HCT116 (cell line): ENCODE data around the gene NUTM2F. TPM values are rescaled to one million over a fixed set of nuclear protein-coding genes. Genes with fewer than 3 reads are reported as not detected.

Experiments
- ATAC-seq: fragments of 200-7000 bp; cut with Tn5 transposase; 2 replicates; pipeline ENCODE4 v1.9.1; 2020; ENCODE audit warnings: mild to moderate bottlenecking, moderate library complexity
- BruUV-seq: library from RNA; stranded (reverse); fragments of 400-500 nt; replicated peaks from 2 replicates; lab custom pipeline; 2021; lab: Mats Ljungman, UMichigan
- CTCF ChIA-PET: fragments of 300-600 bp; sonication (Branson Sonifier 250); formaldehyde crosslinking; loops from one replicate; lab custom pipeline; 2021; ENCODE audit warnings: antibody characterized with exemption; lab: Charles Lee
- POLR2A ChIA-PET: fragments of 300-600, 350-600 bp; sonication (Branson Sonifier 250); formaldehyde crosslinking; loops from one replicate; lab custom pipeline; 2021; ENCODE audit warnings: antibody characterized with exemption; lab: Charles Lee
- RAD21 ChIA-PET, 2 experiments: fragments of 300-600 bp; sonication (Branson Sonifier 250); formaldehyde crosslinking; loops; one replicate each; lab custom pipeline; 2023; ENCODE audit warnings: low total read pairs in 2 of 2; ENCODE audit not compliant: uncharacterized antibody in 2 of 2, unreplicated experiment in 2 of 2, low non-redundant PET in 1 of 2; lab: Charles Lee
- DNase-seq: peaks from one replicate; pipeline ENCODE4 v3.0.0-alpha.2; 2010; ENCODE audit warnings: low read depth, low spot score
- H2AFZ ChIP-seq: fragments of 200-600 bp; shearing (Covaris generic), sonication (generic); 2 replicates; pipeline ENCODE4 v1.6.1; 2017; ENCODE audit warnings: low read depth, mixed run types, mixed read lengths, antibody characterized with exemption, low read length; ENCODE audit not compliant: poor library complexity, severe bottlenecking
- H3K27ac ChIP-seq: 2 replicates; pipeline ENCODE4 v1.5.1; 2012; ENCODE audit warnings: low read depth, low read length
- H3K27me3 ChIP-seq: fragments of 200-600 bp; sonication (generic); 2 replicates; pipeline ENCODE4 v1.6.1; 2016; ENCODE audit warnings: mixed run types, low read length, mixed read lengths; ENCODE audit not compliant: insufficient read depth
- H3K36me3 ChIP-seq, 2 experiments: fragments of 200-500 bp in 1 of 2; fragments of 200-600 bp in 1 of 2; sonication (Bioruptor generic) in 1 of 2; sonication (generic) in 1 of 2; 2 replicates each; pipeline versions ENCODE4 v1.5.1 to v1.6.1; 2014 to 2016; ENCODE audit warnings: low read length in 2 of 2, inconsistent platforms in 1 of 2, mixed read lengths in 1 of 2, mixed run types in 1 of 2; ENCODE audit not compliant: insufficient read depth in 2 of 2, control insufficient read depth in 1 of 2
- H3K4me1 ChIP-seq, 2 experiments: fragments of 200-600 bp in 1 of 2; sonication (generic) in 1 of 2; 2 replicates each; pipeline versions ENCODE4 v1.5.1 to v1.6.1; 2012 to 2017; ENCODE audit warnings: low read length in 2 of 2, inconsistent platforms in 1 of 2, mild to moderate bottlenecking in 1 of 2, mixed read lengths in 1 of 2, mixed run types in 1 of 2, moderate library complexity in 1 of 2; ENCODE audit not compliant: insufficient read depth in 2 of 2, control insufficient read depth in 1 of 2
- H3K4me2 ChIP-seq: fragments of 200-600 bp; sonication (generic); 2 replicates; pipeline ENCODE4 v1.6.1; 2017; ENCODE audit warnings: mixed run types, low read length, mixed read lengths
- H3K4me3 ChIP-seq, 2 experiments: fragments of 200-600 bp in 1 of 2; sonication (generic) in 1 of 2; replicated peaks in 1 of 2; 2 replicates each; pipeline ENCODE4 v1.5.1; 2011 to 2016; ENCODE audit warnings: low read length in 2 of 2, control low read depth in 1 of 2, low read depth in 1 of 2, mild to moderate bottlenecking in 1 of 2, mixed read lengths in 1 of 2, mixed run types in 1 of 2
- H3K79me2 ChIP-seq: fragments of 200-600 bp; sonication (generic); 2 replicates; pipeline ENCODE4 v1.6.1; 2017; ENCODE audit warnings: mild to moderate bottlenecking, mixed run types, low read length, moderate library complexity, mixed read lengths; ENCODE audit not compliant: insufficient read depth
- H3K9ac ChIP-seq: fragments of 200-600 bp; sonication (generic); 2 replicates; pipeline ENCODE4 v1.6.1; 2016; ENCODE audit warnings: low read length, mixed read lengths
- H3K9me2 ChIP-seq: fragments of 200-600 bp; sonication (generic), shearing (Covaris generic); 2 replicates; pipeline ENCODE4 v1.6.1; 2017; ENCODE audit warnings: mixed run types, mild to moderate bottlenecking, moderate library complexity; ENCODE audit not compliant: insufficient read depth
- H3K9me3 ChIP-seq, 2 experiments: fragments of 200-500 bp in 1 of 2; fragments of 200-600 bp in 1 of 2; sonication (Bioruptor generic) in 1 of 2; sonication (generic) in 1 of 2; 2 replicates each; pipeline ENCODE4 v1.6.1; 2014 to 2017; ENCODE audit warnings: low read length in 2 of 2, mixed read lengths in 2 of 2, inconsistent platforms in 1 of 2, low read depth in 1 of 2, mild to moderate bottlenecking in 1 of 2, mixed run types in 1 of 2, moderate library complexity in 1 of 2; ENCODE audit not compliant: control insufficient read depth in 1 of 2, insufficient read depth in 1 of 2
- H4K20me1 ChIP-seq: fragments of 200-600 bp; sonication (generic), shearing (Covaris generic); 2 replicates; pipeline ENCODE4 v1.6.1; 2017; ENCODE audit warnings: mixed run types, mild to moderate bottlenecking, moderate library complexity; ENCODE audit not compliant: insufficient read depth
- ELF1 ChIP-seq: IDR thresholded peaks from 2 replicates; pipeline ENCODE4 v1.6.1; 2012; ENCODE audit warnings: low read depth, borderline replicate concordance
- FOSL1 ChIP-seq: IDR thresholded peaks from 2 replicates; pipeline ENCODE4 v1.6.1; 2012; ENCODE audit warnings: low read depth
- POLR2AphosphoS5 ChIP-seq: IDR thresholded peaks from 2 replicates; pipeline ENCODE4 v1.6.1; 2011; ENCODE audit warnings: mild to moderate bottlenecking, low read depth, low read length, moderate library complexity
- SIN3A ChIP-seq: IDR thresholded peaks from 2 replicates; pipeline ENCODE4 v1.6.1; 2012; ENCODE audit warnings: low read depth
- ZNF274 ChIP-seq: fragments of 200-500 bp; sonication (Bioruptor generic); IDR thresholded peaks from 2 replicates; pipeline ENCODE4 v1.6.1; 2014; ENCODE audit warnings: mild to moderate bottlenecking, low read depth, low read length, inconsistent platforms
- intact Hi-C: fragments of 100-400 bp; cut with micrococcal nuclease; formaldehyde crosslinking; loops from 2 replicates; pipeline ENCODE4 v1.10.0; 2022
- total RNA-seq: library from RNA; stranded (reverse); gene quantifications from one replicate; pipeline ENCODE4 v1.2.1, GENCODE V29; 2021; ENCODE audit not compliant: unreplicated experiment
- TF ChIP-seq, protein P1 (sequence below): IDR thresholded peaks from 2 replicates; pipeline ENCODE4 v1.6.1; 2011; ENCODE audit warnings: mild to moderate bottlenecking, low read length, moderate library complexity; ENCODE audit not compliant: insufficient replicate concordance; ENCODE audit errors: extremely low read depth

The NUTM2F gene
- total RNA-seq, 1 experiment from 2014 or later = not detected

DNA sequence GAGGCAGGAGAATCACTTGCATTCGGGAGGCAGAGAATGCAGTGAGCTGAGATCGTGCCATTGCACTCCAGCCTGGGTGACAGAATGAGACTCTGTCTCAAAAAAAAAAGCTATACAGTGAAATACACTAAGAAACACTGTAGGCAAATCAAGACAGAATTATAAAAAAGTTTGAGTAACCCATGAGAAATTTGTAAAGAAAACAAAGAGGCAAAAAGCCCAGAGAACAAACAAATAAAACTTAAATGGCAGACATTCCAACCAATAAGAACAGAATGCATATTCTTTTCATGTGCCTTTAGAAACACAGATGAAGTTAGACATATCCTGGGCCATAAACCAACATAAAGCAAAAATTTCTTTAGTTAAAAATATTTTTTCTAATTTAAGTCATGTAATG is 38.8 kb downstream of the NUTM2F start:
- H3K9ac ChIP-seq = no peak overlapping the region
- TF ChIP-seq ELF1 = no peak
- TF ChIP-seq POLR2AphosphoS5 = no peak
- TF ChIP-seq FOSL1 = no peak
- TF ChIP-seq ZNF274 = no peak
- TF ChIP-seq, protein P1, sequence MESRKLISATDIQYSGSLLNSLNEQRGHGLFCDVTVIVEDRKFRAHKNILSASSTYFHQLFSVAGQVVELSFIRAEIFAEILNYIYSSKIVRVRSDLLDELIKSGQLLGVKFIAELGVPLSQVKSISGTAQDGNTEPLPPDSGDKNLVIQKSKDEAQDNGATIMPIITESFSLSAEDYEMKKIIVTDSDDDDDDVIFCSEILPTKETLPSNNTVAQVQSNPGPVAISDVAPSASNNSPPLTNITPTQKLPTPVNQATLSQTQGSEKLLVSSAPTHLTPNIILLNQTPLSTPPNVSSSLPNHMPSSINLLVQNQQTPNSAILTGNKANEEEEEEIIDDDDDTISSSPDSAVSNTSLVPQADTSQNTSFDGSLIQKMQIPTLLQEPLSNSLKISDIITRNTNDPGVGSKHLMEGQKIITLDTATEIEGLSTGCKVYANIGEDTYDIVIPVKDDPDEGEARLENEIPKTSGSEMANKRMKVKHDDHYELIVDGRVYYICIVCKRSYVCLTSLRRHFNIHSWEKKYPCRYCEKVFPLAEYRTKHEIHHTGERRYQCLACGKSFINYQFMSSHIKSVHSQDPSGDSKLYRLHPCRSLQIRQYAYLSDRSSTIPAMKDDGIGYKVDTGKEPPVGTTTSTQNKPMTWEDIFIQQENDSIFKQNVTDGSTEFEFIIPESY = no peak
- TF ChIP-seq, all 23 proteins: peak for 0
- ChIA-PET RAD21 (no interaction called here), POLR2A (no interaction called here), CTCF (no interaction called here)
- Histone ChIP-seq H3K9me2 (no peaks in the 10 kb centered on the region), H3K27ac (no peak overlapping the region), H3K27me3 (no peaks in the 10 kb centered on the region), H3K4me3 (no peak overlapping the region), H3K4me1 (no peaks in the 10 kb centered on the region), H3K9me3 (no peaks in the 10 kb centered on the region), H2AFZ (no peak overlapping the region), H4K20me1 (no peaks in the 10 kb centered on the region), H3K79me2 (no peaks in the 10 kb centered on the region), H3K4me2 (no peak overlapping the region), H3K36me3 (0 out of 4 replicates have a peak, but pooled peaks cover 0 to 8% of the 10 kb centered on the region in 2 experiments)
- BruUV-seq = no TSS peak
- ATAC-seq (no peak), DNase-seq (no peak)
- intact Hi-C loops = no loop called here

DNA sequence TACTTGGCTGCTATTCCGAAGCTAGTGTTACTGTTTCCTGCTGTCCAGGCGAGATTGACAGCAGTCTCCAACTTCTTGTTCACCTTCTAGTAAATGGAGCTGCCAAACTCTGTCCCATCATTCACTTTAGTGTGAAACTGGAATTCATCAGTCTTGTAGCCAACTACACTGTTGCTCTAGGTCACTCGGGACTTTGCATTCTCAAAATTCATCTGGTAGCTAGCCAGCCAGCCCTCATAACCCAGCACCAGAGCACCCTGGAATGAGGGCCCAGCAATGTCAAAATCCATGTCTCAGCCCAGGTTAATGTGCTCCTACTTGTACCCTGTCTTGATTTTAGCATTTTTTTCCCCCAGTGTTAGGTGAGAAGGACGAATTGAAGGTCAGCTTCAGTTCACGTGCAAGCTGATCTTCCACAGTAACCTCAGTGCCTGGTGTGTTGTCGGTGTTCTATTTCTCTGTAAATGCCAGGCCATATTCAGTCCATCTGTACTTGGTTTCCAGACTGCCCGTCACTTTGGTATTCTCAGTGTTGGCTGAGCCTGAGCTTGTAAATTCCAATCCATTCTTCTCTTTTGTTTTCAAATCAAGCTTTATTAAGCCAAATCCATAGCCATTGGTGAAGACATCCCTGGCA is 40.4 kb downstream of the NUTM2F start:
- BruUV-seq = no TSS peak
- TF ChIP-seq ELF1 (no peak), SIN3A (no peak)
- H3K9ac ChIP-seq = no peak overlapping the region
- no peak overlapping the region for H2AFZ ChIP-seq
- intact Hi-C loops = no loop called here
- 0 out of 4 replicates have a peak, but pooled peaks cover 0 to 8% of the 10 kb centered on the region in 2 experiments for H3K36me3 ChIP-seq
- no peak for DNase-seq
- H3K9me3 ChIP-seq = no peaks in the 10 kb centered on the region
- no peak for ATAC-seq
- no peaks in the 10 kb centered on the region for H3K27me3 ChIP-seq
- H3K27ac ChIP-seq = no peak overlapping the region
- H3K4me1 ChIP-seq = no peaks in the 10 kb centered on the region
- no peak overlapping the region for H3K4me2 ChIP-seq
- H4K20me1 ChIP-seq = no peaks in the 10 kb centered on the region
- H3K79me2 ChIP-seq = no peaks in the 10 kb centered on the region
- CTCF ChIA-PET = no interaction called here
- POLR2A ChIA-PET = no interaction called here
- RAD21 ChIA-PET = no interaction called here
- H3K4me3 ChIP-seq = no peak overlapping the region
- H3K9me2 ChIP-seq = no peaks in the 10 kb centered on the region
